Neural cell (in vitro differentiated cells): ENCODE results near the gene MEGF11. TPM values are rescaled to one million over a fixed set of nuclear protein-coding genes. Genes with fewer than 3 reads are reported as not detected.

ENCODE experiments used
- H2AFZ ChIP-seq: fragments of 200-600, 300-800 bp; sonication (generic), shearing (Covaris generic); 2 replicates; pipeline ENCODE4 v1.6.0; 2014; ENCODE audit warnings: low read depth, mild to moderate bottlenecking, antibody characterized with exemption, low read length, moderate library complexity
- H3F3A ChIP-seq: fragments of 200-600 bp; shearing (Covaris generic); 2 replicates; pipeline ENCODE4 v1.6.1; 2016; ENCODE audit warnings: mild to moderate bottlenecking, moderate library complexity, mixed read lengths, antibody characterized with exemption, low read length; ENCODE audit not compliant: insufficient read depth, poor library complexity, severe bottlenecking
- H3K27ac ChIP-seq: fragments of 200-600, 300-800 bp; sonication (generic), shearing (Covaris generic); 2 replicates; pipeline ENCODE4 v1.5.1; 2014; ENCODE audit warnings: mild to moderate bottlenecking, low read length, moderate library complexity
- H3K27me3 ChIP-seq: fragments of 300-800, 200-600 bp; sonication (generic), shearing (Covaris generic); 2 replicates; pipeline ENCODE4 v1.6.0; 2014; ENCODE audit warnings: mild to moderate bottlenecking, low read depth, low read length, moderate library complexity; ENCODE audit not compliant: insufficient read depth
- H3K36me3 ChIP-seq: fragments of 300-800, 200-600 bp; sonication (generic), shearing (Covaris generic); 2 replicates; pipeline ENCODE4 v1.5.1; 2014; ENCODE audit warnings: mild to moderate bottlenecking, antibody characterized with exemption, low read length, moderate library complexity; ENCODE audit not compliant: insufficient read depth
- H3K4me2 ChIP-seq: fragments of 300-800, 200-600 bp; sonication (generic), shearing (Covaris generic); 2 replicates; pipeline ENCODE4 v1.6.0; 2014; ENCODE audit warnings: mild to moderate bottlenecking, low read length
- H3K4me3 ChIP-seq: fragments of 300-800, 200-600 bp; sonication (generic), shearing (Covaris generic); 2 replicates; pipeline ENCODE4 v1.5.1; 2014; ENCODE audit warnings: mild to moderate bottlenecking, low read length, moderate library complexity
- H3K79me2 ChIP-seq: fragments of 200-600 bp; shearing (Covaris generic); replicated peaks from 2 replicates; pipeline ENCODE4 v1.6.0; 2014; ENCODE audit warnings: mild to moderate bottlenecking, low read length, moderate library complexity; ENCODE audit not compliant: insufficient read depth
- H3K9ac ChIP-seq: fragments of 300-800, 200-600 bp; sonication (generic), shearing (Covaris generic); 2 replicates; pipeline ENCODE4 v1.6.1; 2016; ENCODE audit warnings: mild to moderate bottlenecking, low read length, mixed read lengths
- H3K9me2 ChIP-seq: fragments of 200-600 bp; shearing (Covaris generic); 2 replicates; pipeline ENCODE4 v1.6.1; 2016; ENCODE audit warnings: mild to moderate bottlenecking, low read length, mixed read lengths; ENCODE audit not compliant: insufficient read depth
- H3K9me3 ChIP-seq: fragments of 200-600, 300-800 bp; sonication (generic), shearing (Covaris generic); 2 replicates; pipeline ENCODE4 v1.6.1; 2016; ENCODE audit warnings: mild to moderate bottlenecking, mixed run types, low read length, moderate library complexity, mixed read lengths
- H4K20me1 ChIP-seq: fragments of 200-600 bp; shearing (Covaris generic); 2 replicates; pipeline ENCODE4 v1.6.1; 2016; ENCODE audit warnings: mild to moderate bottlenecking, mixed run types; ENCODE audit not compliant: insufficient read depth
- EP300 ChIP-seq: fragments of 450-650 bp; conservative IDR thresholded peaks from 2 replicates; pipeline ENCODE4 v1.6.1; 2014; ENCODE audit warnings: antibody characterized with exemption, mild to moderate bottlenecking, moderate library complexity; ENCODE audit not compliant: poor library complexity, severe bottlenecking
- EZH2 ChIP-seq: fragments of 200-600, 300-800 bp; shearing (Covaris generic), sonication (generic); IDR thresholded peaks from 2 replicates; pipeline ENCODE4 v1.6.1; 2014; ENCODE audit warnings: antibody characterized with exemption, low read length, borderline replicate concordance, mild to moderate bottlenecking; ENCODE audit not compliant: insufficient read depth, poor library complexity, severe bottlenecking
- MXI1 ChIP-seq: fragments of 450-650 bp; conservative IDR thresholded peaks from 2 replicates; pipeline ENCODE4 v1.6.1; 2014; ENCODE audit warnings: antibody characterized with exemption, mild to moderate bottlenecking; ENCODE audit not compliant: poor library complexity, severe bottlenecking
- POLR2AphosphoS5 ChIP-seq: IDR thresholded peaks from 2 replicates; pipeline ENCODE4 v1.6.1; 2012
- RAD21 ChIP-seq: fragments of 450-650 bp; conservative IDR thresholded peaks from 2 replicates; pipeline ENCODE4 v1.6.1; 2014; ENCODE audit warnings: antibody characterized with exemption, mild to moderate bottlenecking, moderate library complexity
- REST ChIP-seq: IDR thresholded peaks from 2 replicates; pipeline ENCODE4 v1.6.1; 2012; ENCODE audit warnings: borderline replicate concordance
- SMC3 ChIP-seq: fragments of 450-650 bp; conservative IDR thresholded peaks from 2 replicates; pipeline ENCODE4 v1.6.1; 2014; ENCODE audit warnings: antibody characterized with exemption, mild to moderate bottlenecking, moderate library complexity; ENCODE audit not compliant: poor library complexity
- TAF1 ChIP-seq: IDR thresholded peaks from 2 replicates; pipeline ENCODE4 v1.6.1; 2012; ENCODE audit warnings: low read depth
- polyA plus RNA-seq: library from polyadenylated mRNA; depleted of rRNA; stranded (reverse); fragments of >200 nt; gene quantifications from 2 replicates; pipeline ENCODE4 v1.2.3, GENCODE V29; 2014
- TF ChIP-seq, protein P1 (sequence below): fragments of 450-650 bp; IDR thresholded peaks from 2 replicates; pipeline ENCODE4 v1.5.1; 2014; ENCODE audit warnings: antibody characterized with exemption, mild to moderate bottlenecking, moderate library complexity; ENCODE audit not compliant: poor library complexity, severe bottlenecking

Gene MEGF11
- polyA plus RNA-seq, 1 donor from 2014 or later, result 0.64 TPM

- Histone ChIP-seq H3K27ac (no peak overlapping the region), H3K79me2 (no peaks in the 10 kb centered on the region)
These were observed 90.0 kb downstream of the MEGF11 start for GRCh38 chr15:66163553-66163952.

DNA sequence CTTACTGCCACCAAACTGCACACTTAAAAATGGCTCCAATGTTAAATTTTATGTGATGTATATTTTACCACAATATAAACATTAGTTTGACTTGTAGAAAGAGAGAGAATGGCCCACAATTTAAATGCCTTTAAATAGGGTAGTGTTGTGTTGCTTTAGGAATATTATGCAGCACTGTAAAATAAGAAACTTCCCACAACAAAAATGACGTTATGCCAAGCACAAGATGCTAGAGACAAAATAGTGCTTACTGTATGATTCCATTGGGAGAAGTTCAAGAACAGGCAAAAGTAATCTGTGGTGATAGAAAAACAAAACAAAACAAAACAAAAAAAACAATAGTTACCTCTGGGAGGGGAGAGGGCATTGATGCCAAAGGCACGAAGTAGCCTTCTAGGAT is 91.3 kb downstream of the MEGF11 start:
- H3K9me3 ChIP-seq, result no peaks in the 10 kb centered on the region
- no peak overlapping the region for H3K9ac ChIP-seq
- H3K9me2 ChIP-seq, result no peaks in the 10 kb centered on the region
- H3K36me3 ChIP-seq, result no peaks in the 10 kb centered on the region
- no peak overlapping the region for H2AFZ ChIP-seq
- no peak overlapping the region for H3K4me2 ChIP-seq
- no peak overlapping the region for H3K4me3 ChIP-seq
- no peaks in the 10 kb centered on the region for H3F3A ChIP-seq
- TF ChIP-seq MXI1, result no peak
- no peaks in the 10 kb centered on the region for H4K20me1 ChIP-seq
- H3K27me3 ChIP-seq, result no peaks in the 10 kb centered on the region
- no peaks in the 10 kb centered on the region for H3K79me2 ChIP-seq
- H3K27ac ChIP-seq, result no peak overlapping the region

More at GRCh38 chr15:66163553-66163952, 90.0 kb downstream of the MEGF11 start:
- TF ChIP-seq POLR2AphosphoS5, result no peak
- H3K27me3 ChIP-seq, result no peaks in the 10 kb centered on the region
- H3K4me3 ChIP-seq, result no peak overlapping the region
- no peaks in the 10 kb centered on the region for H3K9me2 ChIP-seq
- H3K9ac ChIP-seq, result no peak overlapping the region
- H4K20me1 ChIP-seq, result no peaks in the 10 kb centered on the region
- no peaks in the 10 kb centered on the region for H3F3A ChIP-seq
- H3K9me3 ChIP-seq, result no peaks in the 10 kb centered on the region
- H2AFZ ChIP-seq, result no peak overlapping the region
- H3K36me3 ChIP-seq, result no peaks in the 10 kb centered on the region
- H3K4me2 ChIP-seq, result no peak overlapping the region

DNA sequence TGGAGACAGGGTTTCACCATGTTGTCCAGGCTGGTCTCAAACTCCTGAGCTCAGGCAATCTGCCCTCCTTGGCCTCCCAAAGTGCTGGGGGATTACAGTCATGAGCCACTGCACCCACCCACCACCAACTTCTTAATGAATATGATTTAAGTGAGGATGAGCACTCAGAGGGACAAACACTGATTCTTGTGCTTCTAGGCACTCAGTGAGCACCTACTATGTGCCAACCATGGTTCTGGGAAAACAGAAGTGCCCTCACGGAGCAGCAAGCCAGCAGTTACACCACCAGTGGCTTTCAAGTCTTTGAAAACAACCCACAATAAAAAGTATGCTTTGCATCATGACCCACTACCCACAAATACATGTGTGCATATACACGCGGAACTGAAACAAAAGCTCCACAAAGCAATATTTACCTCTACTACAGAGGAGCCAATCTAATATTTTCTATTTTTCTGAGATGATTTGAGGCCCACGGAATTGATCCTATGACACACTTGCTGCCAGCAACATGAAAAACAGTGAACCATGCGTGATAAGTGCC is 91.9 kb downstream of the MEGF11 start:
- no peak overlapping the region for H3K4me2 ChIP-seq
- H3F3A ChIP-seq, result no peaks in the 10 kb centered on the region
- H3K9me2 ChIP-seq, result no peaks in the 10 kb centered on the region
- H2AFZ ChIP-seq, result no peak overlapping the region
- TF ChIP-seq EP300, result no peak
- TF ChIP-seq REST, result no peak
- no peak for TF ChIP-seq TAF1
- no peak for TF ChIP-seq RAD21
- TF ChIP-seq EZH2, result no peak
- TF ChIP-seq, protein P1, sequence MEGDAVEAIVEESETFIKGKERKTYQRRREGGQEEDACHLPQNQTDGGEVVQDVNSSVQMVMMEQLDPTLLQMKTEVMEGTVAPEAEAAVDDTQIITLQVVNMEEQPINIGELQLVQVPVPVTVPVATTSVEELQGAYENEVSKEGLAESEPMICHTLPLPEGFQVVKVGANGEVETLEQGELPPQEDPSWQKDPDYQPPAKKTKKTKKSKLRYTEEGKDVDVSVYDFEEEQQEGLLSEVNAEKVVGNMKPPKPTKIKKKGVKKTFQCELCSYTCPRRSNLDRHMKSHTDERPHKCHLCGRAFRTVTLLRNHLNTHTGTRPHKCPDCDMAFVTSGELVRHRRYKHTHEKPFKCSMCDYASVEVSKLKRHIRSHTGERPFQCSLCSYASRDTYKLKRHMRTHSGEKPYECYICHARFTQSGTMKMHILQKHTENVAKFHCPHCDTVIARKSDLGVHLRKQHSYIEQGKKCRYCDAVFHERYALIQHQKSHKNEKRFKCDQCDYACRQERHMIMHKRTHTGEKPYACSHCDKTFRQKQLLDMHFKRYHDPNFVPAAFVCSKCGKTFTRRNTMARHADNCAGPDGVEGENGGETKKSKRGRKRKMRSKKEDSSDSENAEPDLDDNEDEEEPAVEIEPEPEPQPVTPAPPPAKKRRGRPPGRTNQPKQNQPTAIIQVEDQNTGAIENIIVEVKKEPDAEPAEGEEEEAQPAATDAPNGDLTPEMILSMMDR, result no peak
- no peak for TF ChIP-seq POLR2AphosphoS5
- no peak for TF ChIP-seq SMC3
- TF ChIP-seq MXI1, result no peak
- no peak overlapping the region for H3K4me3 ChIP-seq
- no peaks in the 10 kb centered on the region for H3K9me3 ChIP-seq
- no peaks in the 10 kb centered on the region for H3K27me3 ChIP-seq
- H3K36me3 ChIP-seq, result no peaks in the 10 kb centered on the region
- no peaks in the 10 kb centered on the region for H4K20me1 ChIP-seq
- H3K9ac ChIP-seq, result no peak overlapping the region
- H3K79me2 ChIP-seq, result no peaks in the 10 kb centered on the region
- no peak overlapping the region for H3K27ac ChIP-seq
